ENCODE data around the gene SAA2.
"Not testable (repeated sequence)": the region's sequence is repeated elsewhere in the genome, so short reads cannot be mapped to it uniquely, and the experiment has no call there.

The SAA2 gene

GRCh38 chr11:18248561-18248960 lies at the start of gene SAA2:
TSS of gene SAA2 (minus strand) at chr11:18248668. CDS start at chr11:18248011, 657 bp downstream.
- no peak for DNase-seq

GRCh38 chr11:18295316-18295715 lies 46.8 kb upstream of the SAA2 start:
- no peak for DNase-seq

- DNase-seq, result no peak
Measured at GRCh38 chr11:18294862-18295261, 46.4 kb upstream of the SAA2 start.

GRCh38 chr11:18288911-18289310 lies 40.4 kb upstream of the SAA2 start:
- DNase-seq, result no peak

GRCh38 chr11:18285841-18286240 lies 37.4 kb upstream of the SAA2 start:
- DNase-seq, result no peak

GRCh38 chr11:18282626-18283025 lies 34.2 kb upstream of the SAA2 start:
- no peak for DNase-seq

- DNase-seq, result no peak
Measured at GRCh38 chr11:18280438-18281045, 32.1 kb upstream of the SAA2 start.

- no peak for DNase-seq
Measured at GRCh38 chr11:18277565-18278271, 29.2 kb upstream of the SAA2 start.

GRCh38 chr11:18271206-18271605 lies 22.7 kb upstream of the SAA2 start:
- no peak for DNase-seq

- no peak for DNase-seq
Measured at GRCh38 chr11:18270102-18270501, 21.6 kb upstream of the SAA2 start.

GRCh38 chr11:18269252-18269651 lies 20.8 kb upstream of the SAA2 start:
- not testable (repeated sequence) for DNase-seq

GRCh38 chr11:18267335-18268133 lies 19.1 kb upstream of the SAA2 start:
- not testable (repeated sequence) for DNase-seq

GRCh38 chr11:18265949-18266348 lies 17.5 kb upstream of the SAA2 start, which contains the start of gene SAA1:
TSS of gene SAA1 (plus strand) at chr11:18266264. CDS start at chr11:18266888, 624 bp downstream.
- DNase-seq, result no peak

GRCh38 chr11:18264677-18265555 lies 16.4 kb upstream of the SAA2 start:
- DNase-seq, result no peak

- no peak for DNase-seq
Measured at GRCh38 chr11:18264035-18264434, 15.6 kb upstream of the SAA2 start.

- DNase-seq, result not testable (repeated sequence)
Measured at GRCh38 chr11:18262681-18263350, 14.3 kb upstream of the SAA2 start.

GRCh38 chr11:18261721-18262120 lies 13.3 kb upstream of the SAA2 start:
- no peak for DNase-seq

GRCh38 chr11:18259259-18259658 lies 10.8 kb upstream of the SAA2 start:
- no peak for DNase-seq

- DNase-seq, result no peak
Measured at GRCh38 chr11:18254781-18255361, 6.4 kb upstream of the SAA2 start.

GRCh38 chr11:18253778-18254338 lies 5.4 kb upstream of the SAA2 start:
- no peak for DNase-seq

GRCh38 chr11:18253233-18253632 lies 4.8 kb upstream of the SAA2 start:
- DNase-seq, result no peak
